HepG2 (cell line): ENCODE results near the gene OR7G1.

Experiments
- PLRG1 ChIP-seq: fragments of 450-650 bp; conservative IDR thresholded peaks from 2 replicates; pipeline ENCODE4 v1.6.1; 2016
- POLR2A ChIP-seq, 2 experiments: IDR thresholded peaks; 2 replicates each; pipeline ENCODE4 v1.6.1; 2011; ENCODE audit warnings: low read depth in 2 of 2, low read length in 2 of 2, mild to moderate bottlenecking in 1 of 2, moderate library complexity in 1 of 2; ENCODE audit not compliant: insufficient read depth in 1 of 2
- RERE ChIP-seq: IDR thresholded peaks from 2 replicates; pipeline ENCODE4 v1.6.1; 2016; ENCODE audit warnings: low read depth, missing genetic modification reagents, missing compliant biosample characterization
- ZNF83 ChIP-seq: sonication (generic); formaldehyde crosslinking; IDR thresholded peaks from 2 replicates; pipeline ENCODE4 v1.4.0; 2020; ENCODE audit warnings: missing genetic modification reagents, mild to moderate bottlenecking, borderline replicate concordance

- TF ChIP-seq PLRG1 (no peak), ZNF83 (CRISPR knock-in tag) (no peak), POLR2A (IDR thresholded peaks at IDR 0.05; ENCODE audit: insufficient read depth in 1 of 2, low read depth in 2 of 2, low read length in 2 of 2) (no peak), RERE (no peak)
These were observed 11.4 kb upstream of the OR7G1 start, which contains the start of gene OR7G3 for GRCh38 chr19:9126900-9127405.
